NCI-H2227 (cell line): Measurements from ENCODE around the gene CELA3B.
"Not testable (repeated sequence)": the region's sequence is repeated elsewhere in the genome, so short reads cannot be mapped to it uniquely, and the experiment has no call there.

Source experiments
- DNase-seq: peaks from one replicate; lab custom pipeline; 2025; ENCODE audit not compliant: unreplicated experiment; lab: John Stamatoyannopoulos, UW

The CELA3B gene

GRCh38 chr1:21974699-21975098 is 2.1 kb upstream of the CELA3B start:
- not testable (repeated sequence) for DNase-seq

- DNase-seq = not testable (repeated sequence)
Measured at GRCh38 chr1:21975296-21975695, 1.5 kb upstream of the CELA3B start.

DNA sequence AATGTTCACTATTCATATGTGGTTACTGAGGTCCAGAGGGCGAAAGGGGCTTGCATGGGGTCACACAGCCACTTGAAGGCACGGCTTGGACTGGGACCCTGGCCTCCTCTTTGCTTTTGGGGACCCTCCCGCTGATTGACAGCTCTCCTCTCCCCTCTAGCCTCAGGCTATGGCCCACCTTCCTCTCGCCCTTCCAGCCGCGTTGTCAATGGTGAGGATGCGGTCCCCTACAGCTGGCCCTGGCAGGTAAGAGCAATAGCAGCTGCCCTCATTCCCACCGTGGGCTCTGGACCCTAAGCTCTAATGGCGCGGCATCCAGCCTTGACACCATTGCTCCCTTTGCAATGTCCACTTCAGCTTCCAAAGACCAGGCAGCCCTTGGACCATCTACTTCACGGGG is 1.4 kb downstream of the CELA3B start:
- DNase-seq = not testable (repeated sequence)

- DNase-seq = not testable (repeated sequence)
Measured at GRCh38 chr1:21980515-21981220, 3.8 kb downstream of the CELA3B start.

DNA sequence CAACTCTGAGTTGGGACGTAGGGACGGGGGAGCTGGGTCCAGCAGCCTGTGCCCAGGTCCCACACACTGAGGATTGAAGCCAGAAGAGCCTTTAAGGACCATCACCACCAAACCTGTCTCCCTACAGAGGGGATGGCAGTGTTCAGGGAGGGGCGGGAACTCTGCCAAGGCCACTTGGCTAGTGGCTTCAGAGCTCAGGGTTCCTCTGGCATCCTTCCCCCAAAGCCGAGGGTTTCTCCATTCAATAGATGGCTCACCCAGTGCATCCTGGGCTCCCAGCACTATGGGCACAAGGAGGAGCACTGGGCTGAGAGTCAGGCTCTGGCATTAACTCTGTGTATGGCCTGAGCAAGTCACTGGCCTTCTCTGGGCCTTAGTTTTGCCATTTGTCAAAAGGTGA is 4.4 kb downstream of the CELA3B start:
- not testable (repeated sequence) for DNase-seq

- not testable (repeated sequence) for DNase-seq
Measured at GRCh38 chr1:21982122-21982521, 5.3 kb downstream of the CELA3B start.

DNA sequence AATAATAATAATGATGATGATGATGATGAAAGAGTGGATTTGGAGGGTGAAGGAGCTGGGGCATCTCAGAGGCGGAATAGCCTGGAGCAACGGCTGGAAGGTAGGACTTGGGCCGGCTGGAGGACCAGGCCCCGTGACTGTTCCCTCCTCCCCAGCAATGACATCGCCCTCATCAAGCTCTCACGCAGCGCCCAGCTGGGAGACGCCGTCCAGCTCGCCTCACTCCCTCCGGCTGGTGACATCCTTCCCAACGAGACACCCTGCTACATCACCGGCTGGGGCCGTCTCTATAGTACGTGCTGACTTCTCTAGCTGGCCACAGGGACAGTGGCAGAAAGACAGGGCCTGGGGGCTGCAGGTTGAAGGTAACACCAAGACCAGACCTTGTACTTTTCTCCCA is 6.7 kb downstream of the CELA3B start:
- not testable (repeated sequence) for DNase-seq

- DNase-seq = not testable (repeated sequence)
Measured at GRCh38 chr1:21985893-21986292, 9.1 kb downstream of the CELA3B start.

DNA sequence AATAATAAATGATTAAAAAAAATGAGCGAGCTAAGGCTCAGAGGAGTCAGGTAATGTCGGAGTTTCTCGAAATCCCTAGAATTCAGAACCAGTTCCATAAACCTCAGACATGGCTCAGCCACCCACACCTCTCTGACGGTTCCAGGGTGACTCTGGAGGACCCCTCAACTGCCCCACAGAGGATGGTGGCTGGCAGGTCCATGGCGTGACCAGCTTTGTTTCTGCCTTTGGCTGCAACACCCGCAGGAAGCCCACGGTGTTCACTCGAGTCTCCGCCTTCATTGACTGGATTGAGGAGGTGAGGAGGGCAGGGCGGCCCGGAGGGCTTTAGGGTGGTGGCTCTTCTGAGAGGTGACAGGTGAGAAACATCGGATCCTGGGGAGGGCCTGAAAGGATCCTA is 9.6 kb downstream of the CELA3B start:
- not testable (repeated sequence) for DNase-seq

GRCh38 chr1:21989672-21990393 is 13.0 kb downstream of the CELA3B start:
- not testable (repeated sequence) for DNase-seq

DNA sequence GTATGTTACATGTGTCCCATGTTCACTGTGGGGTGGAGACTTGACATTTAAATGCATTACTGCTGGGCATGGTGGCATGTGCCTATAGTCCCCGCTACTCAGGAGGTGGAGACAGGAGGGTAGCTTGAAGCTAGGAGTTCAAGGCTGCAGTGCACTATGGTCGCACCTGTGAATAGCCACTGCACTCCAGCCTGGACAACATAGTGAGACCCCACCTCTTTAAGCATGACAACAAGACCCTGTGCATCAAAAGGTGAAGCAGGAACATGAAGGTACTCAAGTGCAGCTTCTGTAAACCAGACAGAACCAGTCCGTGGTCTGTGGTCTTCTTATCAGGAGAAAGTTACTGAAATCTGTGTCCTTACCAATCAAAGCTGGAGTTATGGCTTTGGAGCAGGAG is 15.4 kb downstream of the CELA3B start:
- DNase-seq = not testable (repeated sequence)

GRCh38 chr1:21994716-21995115 is 17.9 kb downstream of the CELA3B start:
- not testable (repeated sequence) for DNase-seq

DNA sequence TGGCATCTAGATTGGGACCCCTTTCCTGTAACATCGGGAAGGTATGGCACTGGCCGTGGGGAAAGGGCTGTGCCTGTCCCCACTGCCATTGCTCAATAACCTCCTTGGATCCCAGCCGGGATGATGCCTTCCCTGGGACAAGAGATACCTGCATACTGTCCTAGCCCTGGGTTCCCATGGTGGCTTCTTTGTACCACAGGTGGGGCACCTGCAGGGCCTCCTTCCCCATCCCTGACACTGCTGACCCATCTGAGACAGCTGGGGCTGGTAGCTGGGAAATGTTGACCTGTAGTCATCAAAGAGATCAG is 19.8 kb downstream of the CELA3B start:
- DNase-seq = not testable (repeated sequence)

GRCh38 chr1:21997891-21998623 is 21.2 kb downstream of the CELA3B start:
- not testable (repeated sequence) for DNase-seq

DNA sequence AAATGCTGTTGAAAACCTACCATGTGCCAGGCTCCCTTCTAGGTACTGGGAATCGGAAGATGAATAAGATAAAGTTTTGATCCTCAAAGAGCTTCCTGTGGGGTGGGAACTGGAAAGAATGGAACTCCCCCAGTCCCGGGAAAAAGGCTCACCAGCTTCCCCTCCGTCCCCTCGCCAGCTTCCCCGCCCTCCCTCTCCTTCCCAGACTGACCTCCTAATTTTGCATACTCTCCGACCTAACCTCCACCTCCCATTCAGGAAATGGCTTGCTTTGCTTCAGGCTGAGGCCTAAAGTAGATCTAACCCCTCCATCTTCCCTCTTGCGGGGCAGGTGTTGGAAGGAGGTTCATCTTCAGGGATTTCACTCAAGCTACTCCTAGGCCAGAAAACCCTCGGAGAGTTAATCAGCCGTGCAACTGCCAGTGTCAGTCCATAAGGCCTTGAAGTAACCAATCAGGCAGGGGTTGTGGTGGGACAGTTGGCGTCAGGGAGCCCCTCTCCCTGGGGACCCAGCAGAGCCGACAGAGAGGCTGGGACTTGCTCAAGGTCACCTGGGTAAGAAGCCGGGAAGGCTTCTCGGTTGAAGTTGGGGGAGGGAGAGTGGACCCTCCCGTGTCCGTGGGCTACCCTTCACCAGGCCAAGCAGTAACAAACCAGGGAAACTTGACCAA is 21.9 kb downstream of the CELA3B start:
- not testable (repeated sequence) for DNase-seq

DNA sequence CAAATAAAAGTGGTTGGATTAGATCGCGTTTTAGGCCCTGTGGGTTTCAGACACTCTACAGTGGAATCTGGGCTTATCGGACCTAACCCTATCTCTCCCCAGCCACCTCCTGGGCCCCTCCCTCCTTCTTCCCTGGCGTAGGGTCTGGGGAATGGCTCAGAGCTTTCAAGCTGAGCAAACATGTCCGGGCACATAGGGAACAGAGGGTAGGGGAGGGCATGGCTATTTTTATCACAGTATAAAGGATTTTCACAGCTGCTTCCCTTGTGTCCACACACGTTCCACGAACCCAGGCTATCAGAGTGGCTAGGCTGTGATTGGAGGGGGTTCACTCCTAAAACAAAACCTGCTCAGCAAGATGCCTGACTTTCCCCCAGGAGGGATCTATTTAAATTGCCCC is 22.8 kb downstream of the CELA3B start:
- not testable (repeated sequence) for DNase-seq

GRCh38 chr1:22001409-22001808 is 24.6 kb downstream of the CELA3B start, which contains the start of gene CELA3A:
Gene CELA3A, plus strand, starts transcription at chr1:22001657. Its CDS starts 18 bp downstream, at chr1:22001675.
- DNase-seq = no peak

DNA sequence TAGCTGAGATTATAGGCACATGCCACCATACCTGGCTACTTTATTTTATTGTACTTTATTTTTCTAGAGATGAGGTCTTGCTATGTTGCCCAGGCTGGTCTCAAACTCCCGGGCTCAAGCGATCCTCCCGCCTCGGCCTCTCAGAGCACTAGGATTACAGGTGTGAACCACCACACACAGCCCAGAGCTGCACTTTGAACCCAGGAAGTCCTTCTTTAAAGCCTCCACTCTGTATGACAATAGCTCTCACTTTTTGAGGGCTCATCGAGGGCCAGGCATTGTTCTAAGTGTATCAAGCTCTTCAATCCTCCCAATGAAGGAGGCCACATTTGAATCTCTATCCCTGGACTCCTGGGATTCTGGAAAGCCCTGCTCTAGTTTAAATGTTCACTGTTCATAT is 25.6 kb downstream of the CELA3B start:
- not testable (repeated sequence) for DNase-seq

DNA sequence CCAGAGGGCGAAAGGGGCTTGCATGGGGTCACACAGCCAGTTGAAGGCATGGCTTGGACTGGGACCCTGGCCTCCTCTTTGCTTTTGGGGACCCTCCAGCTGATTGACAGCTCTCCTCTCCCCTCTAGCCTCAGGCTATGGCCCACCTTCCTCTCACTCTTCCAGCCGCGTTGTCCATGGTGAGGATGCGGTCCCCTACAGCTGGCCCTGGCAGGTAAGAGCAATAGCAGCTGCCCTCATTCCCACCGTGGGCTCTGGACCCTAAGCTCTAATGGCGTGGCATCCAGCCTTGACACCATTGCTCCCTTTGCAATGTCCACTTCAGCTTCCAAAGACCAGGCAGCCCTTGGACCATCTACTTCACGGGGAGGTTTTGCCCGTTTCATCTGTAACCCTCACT is 26.1 kb downstream of the CELA3B start:
- DNase-seq = not testable (repeated sequence)

GRCh38 chr1:22003959-22004358 is 27.1 kb downstream of the CELA3B start:
- not testable (repeated sequence) for DNase-seq
